Type B pancreatic cell (in vitro differentiated cells): ENCODE data around the gene PKHD1. TPM values are rescaled to one million over a fixed set of nuclear protein-coding genes. Genes with fewer than 3 reads are reported as not detected.

Experiments
- DNase-seq: peaks from one replicate; pipeline ENCODE4 v3.0.0; 2021; ENCODE audit warnings: mixed read lengths; ENCODE audit not compliant: unreplicated experiment; ENCODE audit errors: extremely low spot score
- H3K27ac Mint-ChIP-seq: 2 replicates; pipeline ENCODE4 v1.8.0; 2021; ENCODE audit warnings: mild to moderate bottlenecking, mixed read lengths
- H3K27me3 Mint-ChIP-seq: 2 replicates; pipeline ENCODE4 v1.8.0; 2021; ENCODE audit warnings: mixed read lengths
- H3K36me3 Mint-ChIP-seq: 2 replicates; pipeline ENCODE4 v1.8.0; 2021; ENCODE audit warnings: mixed read lengths
- H3K4me1 Mint-ChIP-seq: one replicate; pipeline ENCODE4 v1.8.0; 2021; ENCODE audit warnings: mixed read lengths; ENCODE audit not compliant: unreplicated experiment
- H3K4me3 Mint-ChIP-seq: 2 replicates; pipeline ENCODE4 v1.8.0; 2021; ENCODE audit warnings: mild to moderate bottlenecking, mixed read lengths
- H3K9me3 Mint-ChIP-seq: 2 replicates; pipeline ENCODE4 v1.8.0; 2021; ENCODE audit warnings: mixed read lengths
- total RNA-seq: library from RNA; stranded (reverse); gene quantifications from 2 replicates; pipeline ENCODE4 v1.2.1, GENCODE V29; 2021; ENCODE audit warnings: low replicate concordance
- TF ChIP-seq, protein P1 (sequence below): fragments of 200-600 bp; sonication (generic); conservative IDR thresholded peaks from 2 replicates; pipeline ENCODE4 v1.5.0; 2021; ENCODE audit warnings: antibody characterized with exemption, mild to moderate bottlenecking

Gene PKHD1
- total RNA-seq, 1 donor from 2014 or later: 0.75 TPM

DNA sequence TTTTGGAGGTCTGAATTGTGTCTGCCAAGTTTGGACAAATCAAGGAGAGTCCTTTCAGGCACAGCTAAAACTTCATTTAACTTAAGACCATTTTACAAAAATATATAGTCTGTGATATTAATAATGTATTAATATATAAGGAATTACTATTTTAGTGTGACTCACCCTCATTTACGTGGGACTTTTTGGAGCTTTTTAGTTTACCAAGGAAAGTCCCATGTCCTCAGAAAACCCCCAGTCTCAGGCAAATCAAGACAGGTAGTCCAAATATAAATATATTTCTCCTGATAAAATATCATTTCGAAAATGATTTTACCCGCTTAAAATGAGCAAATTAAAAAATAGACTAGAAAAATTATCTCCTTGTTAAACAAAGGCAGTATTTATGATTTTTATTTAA, 479.0 kb downstream of the PKHD1 start:
- H3K27ac Mint-ChIP-seq: no peak overlapping the region
- no peaks in the 10 kb centered on the region for H3K9me3 Mint-ChIP-seq
- H3K4me3 Mint-ChIP-seq: no peak overlapping the region
- H3K27me3 Mint-ChIP-seq: no peaks in the 10 kb centered on the region
- TF ChIP-seq, protein P1, sequence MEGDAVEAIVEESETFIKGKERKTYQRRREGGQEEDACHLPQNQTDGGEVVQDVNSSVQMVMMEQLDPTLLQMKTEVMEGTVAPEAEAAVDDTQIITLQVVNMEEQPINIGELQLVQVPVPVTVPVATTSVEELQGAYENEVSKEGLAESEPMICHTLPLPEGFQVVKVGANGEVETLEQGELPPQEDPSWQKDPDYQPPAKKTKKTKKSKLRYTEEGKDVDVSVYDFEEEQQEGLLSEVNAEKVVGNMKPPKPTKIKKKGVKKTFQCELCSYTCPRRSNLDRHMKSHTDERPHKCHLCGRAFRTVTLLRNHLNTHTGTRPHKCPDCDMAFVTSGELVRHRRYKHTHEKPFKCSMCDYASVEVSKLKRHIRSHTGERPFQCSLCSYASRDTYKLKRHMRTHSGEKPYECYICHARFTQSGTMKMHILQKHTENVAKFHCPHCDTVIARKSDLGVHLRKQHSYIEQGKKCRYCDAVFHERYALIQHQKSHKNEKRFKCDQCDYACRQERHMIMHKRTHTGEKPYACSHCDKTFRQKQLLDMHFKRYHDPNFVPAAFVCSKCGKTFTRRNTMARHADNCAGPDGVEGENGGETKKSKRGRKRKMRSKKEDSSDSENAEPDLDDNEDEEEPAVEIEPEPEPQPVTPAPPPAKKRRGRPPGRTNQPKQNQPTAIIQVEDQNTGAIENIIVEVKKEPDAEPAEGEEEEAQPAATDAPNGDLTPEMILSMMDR: no peak
- no peak for DNase-seq
- no peaks in the 10 kb centered on the region for H3K4me1 Mint-ChIP-seq
- no peaks in the 10 kb centered on the region for H3K36me3 Mint-ChIP-seq

- Mint-ChIP-seq H3K27ac (no peak overlapping the region), H3K36me3 (no peaks in the 10 kb centered on the region), H3K27me3 (no peaks in the 10 kb centered on the region), H3K9me3 (no peaks in the 10 kb centered on the region), H3K4me3 (no peak overlapping the region), H3K4me1 (no peaks in the 10 kb centered on the region)
- DNase-seq: no peak
- TF ChIP-seq, protein P1: no peak
These were observed 486.9 kb downstream of the PKHD1 start for GRCh38 chr6:51600514-51600913.

DNA sequence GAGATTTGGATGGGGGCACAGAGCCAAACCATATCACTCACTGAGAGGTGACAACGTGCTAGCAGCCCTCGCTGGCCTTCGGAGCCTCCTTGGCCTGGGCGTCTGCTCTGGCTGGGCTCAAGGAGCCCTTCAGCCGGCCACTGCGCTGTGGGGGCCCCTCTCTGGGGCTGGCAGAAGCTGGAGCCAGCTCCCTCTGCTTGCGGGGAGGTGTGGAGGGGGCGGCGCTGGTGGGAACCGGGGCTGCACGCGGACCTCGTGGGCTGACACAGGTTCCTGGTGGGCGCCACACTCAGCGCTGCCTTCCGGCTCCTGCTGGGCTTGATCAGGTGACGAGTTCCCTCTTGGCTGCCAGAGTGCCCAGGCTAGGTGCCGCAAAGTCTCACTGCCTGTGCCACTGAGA, 489.2 kb downstream of the PKHD1 start:
- Mint-ChIP-seq H3K9me3 (no peaks in the 10 kb centered on the region), H3K27me3 (no peaks in the 10 kb centered on the region), H3K4me1 (no peaks in the 10 kb centered on the region), H3K36me3 (no peaks in the 10 kb centered on the region), H3K4me3 (no peak overlapping the region), H3K27ac (no peak overlapping the region)
- no peak for DNase-seq
- TF ChIP-seq, protein P1: no peak

GRCh38 chr6:51594981-51595380, 492.4 kb downstream of the PKHD1 start:
- TF ChIP-seq, protein P1: no peak
- Mint-ChIP-seq H3K9me3 (no peaks in the 10 kb centered on the region), H3K4me1 (no peaks in the 10 kb centered on the region), H3K27me3 (no peaks in the 10 kb centered on the region), H3K27ac (no peak overlapping the region), H3K36me3 (no peaks in the 10 kb centered on the region), H3K4me3 (no peak overlapping the region)
- no peak for DNase-seq

DNA sequence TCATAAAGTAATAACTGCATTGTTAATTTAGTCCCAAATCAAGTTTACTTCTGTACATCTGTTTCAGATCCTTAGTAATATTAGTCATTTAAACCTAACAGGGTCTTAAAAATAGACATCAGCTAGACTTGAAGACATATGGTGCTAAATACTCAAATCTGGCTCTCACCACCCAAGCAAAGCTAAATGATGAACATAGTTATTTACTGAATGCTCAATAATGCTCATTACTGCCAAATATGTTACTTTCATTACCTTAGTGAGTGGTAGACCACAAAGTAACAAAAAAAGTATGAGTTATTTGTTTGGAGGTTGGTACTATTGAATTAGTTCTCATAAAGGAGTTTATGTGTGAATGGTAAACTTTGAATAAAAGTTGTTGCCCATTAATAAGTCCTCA, 502.1 kb downstream of the PKHD1 start:
- Mint-ChIP-seq H3K36me3 (no peaks in the 10 kb centered on the region), H3K27ac (no peak overlapping the region), H3K27me3 (no peaks in the 10 kb centered on the region), H3K4me3 (no peak overlapping the region), H3K4me1 (no peaks in the 10 kb centered on the region), H3K9me3 (peaks cover 4% of the 10 kb centered on the region)
- TF ChIP-seq, protein P1: no peak
- no peak for DNase-seq

DNA sequence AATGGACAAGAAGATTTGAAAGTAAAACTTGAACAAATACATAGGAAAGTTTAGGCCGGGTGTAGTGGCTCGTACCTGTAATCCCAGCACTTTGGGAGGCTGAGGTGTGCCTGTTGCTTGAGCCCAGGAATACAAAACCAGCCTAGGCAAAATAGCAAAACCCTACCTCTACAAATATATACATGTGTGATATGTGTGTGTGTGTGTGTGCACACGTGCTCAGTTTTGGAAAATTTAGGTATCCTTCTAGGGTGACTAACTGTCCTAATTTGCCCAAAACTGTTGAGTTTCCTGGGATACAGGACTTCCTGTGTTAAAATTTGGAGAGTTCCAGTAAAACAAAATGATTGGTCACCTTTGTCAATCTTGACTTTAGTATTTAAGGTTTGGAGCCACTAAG, 503.2 kb downstream of the PKHD1 start:
- Mint-ChIP-seq H3K9me3 (peaks cover 4% of the 10 kb centered on the region), H3K4me3 (no peak overlapping the region), H3K36me3 (no peaks in the 10 kb centered on the region), H3K27me3 (no peaks in the 10 kb centered on the region), H3K27ac (no peak overlapping the region), H3K4me1 (no peaks in the 10 kb centered on the region)
- no peak for DNase-seq
- TF ChIP-seq, protein P1: no peak
